H1 (cell line): ENCODE results near the gene PIGH. TPM values are rescaled to one million over a fixed set of nuclear protein-coding genes. Genes with fewer than 3 reads are reported as not detected.

ENCODE experiments used
- CHD2 ChIP-seq: IDR thresholded peaks from 2 replicates; pipeline ENCODE4 v1.6.1; 2012; ENCODE audit warnings: low read length, improper control_type of control experiment
- CTCF ChIP-seq, 3 experiments: IDR thresholded peaks; 1 replicate in 2 of 3; 2 replicates in 1 of 3; pipeline versions ENCODE4 v1.5.1 to v1.6.1; 2011; ENCODE audit warnings: low read length in 3 of 3, mild to moderate bottlenecking in 3 of 3, inconsistent platforms in 2 of 3, low read depth in 1 of 3, moderate library complexity in 1 of 3; ENCODE audit not compliant: insufficient read depth in 1 of 3; ENCODE audit errors: control extremely low read depth in 1 of 3
- EGR1 ChIP-seq: IDR thresholded peaks from 2 replicates; pipeline ENCODE4 v1.6.1; 2011; ENCODE audit warnings: low read depth, low read length, borderline replicate concordance
- FOSL1 ChIP-seq: IDR thresholded peaks from 2 replicates; pipeline ENCODE4 v1.6.1; 2011; ENCODE audit warnings: mild to moderate bottlenecking, low read depth, low read length, moderate library complexity; ENCODE audit not compliant: insufficient read depth
- MAX ChIP-seq: IDR thresholded peaks from 2 replicates; pipeline ENCODE4 v1.6.1; 2012; ENCODE audit warnings: inconsistent platforms
- NRF1 ChIP-seq: IDR thresholded peaks from 2 replicates; pipeline ENCODE4 v1.6.1; 2011; ENCODE audit warnings: mild to moderate bottlenecking, low read depth, low read length, improper control_type of control experiment
- TAF7 ChIP-seq: optimal IDR thresholded peaks from 2 replicates; pipeline ENCODE3; 2011; ENCODE audit warnings: low read depth, mild to moderate bottlenecking, inconsistent platforms, low read length, moderate library complexity, borderline replicate concordance
- polyA plus RNA-seq, 7 experiments: library from polyadenylated mRNA; depleted of rRNA in 3 of 7; stranded (reverse) in 5 of 7; unstranded in 2 of 7; fragments of >200 nt in 5 of 7; fragments of 200-250 nt in 2 of 7; gene quantifications; 1 replicate in 5 of 7; 2 replicates in 1 of 7; 4 replicates in 1 of 7; pipeline versions ENCODE4 v1.2.1 to v1.2.3, GENCODE V29; 2011 to 2013; ENCODE audit warnings: missing spikeins in 2 of 7, mixed read lengths in 2 of 7
- total RNA-seq: library from RNA; stranded (reverse); fragmentation: NEBNext Ultra II Directional; extraction: Animal tissue kit (Norgen Biotek cat#: 25700); gene quantifications from 2 replicates; pipeline ENCODE4 v1.2.1, GENCODE V29; 2021

The PIGH gene
- total and polyA plus RNA-seq, 2 of the 8 experiments (the other 6 are each of a cell fraction or from before 2014, with no cell fraction given) = 7.2 to 8.6 TPM

- no peak for TF ChIP-seq TAF7
- TF ChIP-seq CTCF (IDR thresholded peaks at IDR 0.05; ENCODE audit: control extremely low read depth in 1 of 3, insufficient read depth in 1 of 3, low read depth in 1 of 3, low read length in 3 of 3) = no peak
- TF ChIP-seq CHD2 = no peak
- no peak for TF ChIP-seq EGR1
- TF ChIP-seq MAX = no peak
- TF ChIP-seq FOSL1 = no peak
- TF ChIP-seq NRF1 = no peak
- TF ChIP-seq, all 59 proteins: peak for 0
Measured at GRCh38 chr14:67562776-67563150, 37.3 kb downstream of the PIGH start (continued).
